EL (cell line): ENCODE measurements around the gene PRKCE.
"Not testable (repeated sequence)": the region's sequence is repeated elsewhere in the genome, so short reads cannot be mapped to it uniquely, and the experiment has no call there.

Experiments used
- DNase-seq: peaks from one replicate; pipeline ENCODE4 v3.0.0-alpha.2; 2016

PRKCE gene

DNA sequence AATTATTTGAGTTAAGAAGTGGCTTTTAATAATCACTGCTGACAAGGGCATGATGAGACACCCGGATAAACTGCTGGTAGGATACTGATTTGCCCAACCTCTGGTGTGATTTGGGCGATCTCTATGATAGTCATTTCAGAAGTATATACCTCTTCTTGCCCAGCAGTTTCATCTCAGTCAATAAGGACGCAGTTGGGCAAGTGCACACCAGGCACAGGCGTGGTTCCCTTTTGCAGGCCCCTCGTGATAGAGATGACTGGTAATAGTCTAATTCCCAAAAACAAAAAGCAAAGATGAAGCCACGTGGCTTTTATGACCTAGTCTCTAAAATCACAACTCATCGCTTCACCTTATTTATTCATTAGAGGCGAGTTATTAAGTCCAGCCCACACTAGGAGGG is 246.4 kb downstream of the PRKCE start:
- no peak for DNase-seq

DNA sequence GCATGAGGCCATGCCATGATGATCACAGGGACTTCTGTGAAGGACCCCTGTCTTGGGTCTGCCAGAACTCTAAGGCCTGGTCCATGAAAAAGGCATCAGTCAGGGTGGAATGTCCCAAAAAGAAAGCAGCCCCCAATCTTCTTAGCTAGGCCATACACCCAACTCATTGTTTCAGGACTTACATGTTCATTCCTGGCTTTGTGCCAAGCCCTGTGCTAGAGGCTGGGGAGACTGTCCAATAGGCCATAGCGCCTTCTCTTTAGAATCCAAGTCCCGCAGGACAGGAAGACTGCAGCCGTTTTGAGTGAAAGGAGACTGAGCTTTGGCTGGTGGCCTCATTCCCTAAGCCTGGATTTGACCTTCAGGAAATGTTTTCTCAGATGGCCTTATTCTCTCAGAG is 247.3 kb downstream of the PRKCE start:
- no peak for DNase-seq

DNA sequence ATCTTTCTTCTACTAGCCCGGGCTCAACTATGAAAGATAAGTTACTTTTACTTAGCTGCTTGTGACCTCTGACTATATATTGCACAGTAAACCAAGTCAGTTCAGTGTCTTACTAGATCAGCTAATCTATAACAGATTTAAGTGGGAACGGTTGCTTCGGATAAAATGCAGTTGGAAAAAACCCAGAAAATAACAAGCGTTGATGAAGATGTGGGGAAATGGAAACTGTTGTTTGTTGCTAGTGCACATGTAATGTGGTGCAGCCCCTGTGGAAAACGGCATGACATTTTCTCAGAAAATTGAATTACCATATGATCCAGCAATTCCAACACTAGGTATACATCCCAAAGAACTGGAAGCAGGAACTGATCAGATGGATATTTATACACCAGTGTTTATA is 248.5 kb downstream of the PRKCE start:
- DNase-seq = no peak

DNA sequence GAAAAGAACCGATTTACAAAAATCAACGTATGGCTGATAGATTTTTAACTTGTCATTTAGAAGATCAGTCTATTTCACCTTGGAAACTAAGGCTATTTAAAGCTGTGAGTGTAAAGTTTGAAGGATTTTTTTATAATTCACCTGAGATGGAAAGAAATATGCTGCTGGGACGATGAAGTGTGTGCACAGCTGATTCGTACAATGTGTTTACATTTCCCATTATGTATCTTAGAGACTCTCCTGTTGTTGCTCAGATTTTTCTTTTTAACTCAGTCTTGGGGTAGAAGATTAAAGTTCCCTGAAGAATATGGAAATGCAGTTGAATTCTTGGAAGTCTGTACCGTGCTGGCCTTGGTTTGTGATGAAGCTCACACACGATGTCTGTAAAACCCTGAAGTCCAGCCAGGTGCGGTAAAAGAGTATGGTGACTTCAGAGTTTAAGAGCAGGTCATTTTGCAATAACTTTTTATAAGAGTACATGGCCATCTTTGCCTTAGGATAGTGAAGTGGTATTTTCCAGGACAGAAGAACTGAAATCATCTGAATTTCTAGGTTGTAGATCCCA is 250.1 kb downstream of the PRKCE start:
- DNase-seq = no peak

DNA sequence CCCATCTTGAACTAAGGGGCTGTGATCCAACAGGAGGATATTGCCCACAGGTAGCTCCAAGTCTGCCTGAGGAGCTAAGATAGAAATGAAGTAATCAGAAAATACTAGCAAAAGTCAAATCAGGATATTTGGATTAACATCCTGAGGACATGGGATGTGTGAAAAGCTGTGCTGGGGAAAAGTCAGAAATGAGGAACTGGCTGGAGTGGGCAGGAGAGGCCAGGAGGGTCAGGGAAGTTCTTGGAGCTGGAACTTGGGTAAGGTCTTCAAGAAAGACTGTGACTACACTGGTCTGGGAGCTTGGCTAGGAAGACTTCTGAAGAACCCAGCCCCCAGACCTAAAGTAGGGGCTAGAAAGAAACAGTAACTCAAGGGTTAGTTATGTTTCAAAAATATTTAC is 250.9 kb downstream of the PRKCE start:
- DNase-seq = no peak

DNA sequence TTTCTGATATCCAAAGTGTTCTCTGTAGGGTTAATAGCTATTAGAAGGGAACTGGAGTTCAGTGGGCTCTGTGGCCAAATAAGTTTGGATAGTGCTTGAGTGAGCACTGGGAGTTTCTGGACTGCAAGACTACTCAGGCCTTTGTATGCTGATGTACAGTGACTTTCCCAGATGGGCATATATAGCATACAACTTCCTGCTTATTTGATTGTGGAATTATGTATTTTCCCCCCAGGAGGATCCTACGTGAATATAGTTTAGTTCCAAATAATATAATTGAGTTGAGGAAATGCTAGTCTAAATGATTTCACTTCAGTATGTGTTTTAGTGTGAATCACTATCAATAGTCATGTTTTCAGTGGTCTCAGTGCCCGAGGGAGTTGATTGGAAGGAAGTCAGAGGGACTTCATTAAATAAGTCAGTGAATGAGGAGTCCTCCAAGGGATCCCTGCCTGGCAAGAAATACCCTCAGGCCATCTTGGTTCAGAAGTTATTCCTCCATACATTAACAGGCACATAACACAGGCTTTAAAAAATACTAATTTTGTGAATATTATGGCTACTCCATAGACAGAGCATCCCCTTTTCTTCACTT is 251.4 kb downstream of the PRKCE start:
- peak; percentile 7 for DNase-seq

DNA sequence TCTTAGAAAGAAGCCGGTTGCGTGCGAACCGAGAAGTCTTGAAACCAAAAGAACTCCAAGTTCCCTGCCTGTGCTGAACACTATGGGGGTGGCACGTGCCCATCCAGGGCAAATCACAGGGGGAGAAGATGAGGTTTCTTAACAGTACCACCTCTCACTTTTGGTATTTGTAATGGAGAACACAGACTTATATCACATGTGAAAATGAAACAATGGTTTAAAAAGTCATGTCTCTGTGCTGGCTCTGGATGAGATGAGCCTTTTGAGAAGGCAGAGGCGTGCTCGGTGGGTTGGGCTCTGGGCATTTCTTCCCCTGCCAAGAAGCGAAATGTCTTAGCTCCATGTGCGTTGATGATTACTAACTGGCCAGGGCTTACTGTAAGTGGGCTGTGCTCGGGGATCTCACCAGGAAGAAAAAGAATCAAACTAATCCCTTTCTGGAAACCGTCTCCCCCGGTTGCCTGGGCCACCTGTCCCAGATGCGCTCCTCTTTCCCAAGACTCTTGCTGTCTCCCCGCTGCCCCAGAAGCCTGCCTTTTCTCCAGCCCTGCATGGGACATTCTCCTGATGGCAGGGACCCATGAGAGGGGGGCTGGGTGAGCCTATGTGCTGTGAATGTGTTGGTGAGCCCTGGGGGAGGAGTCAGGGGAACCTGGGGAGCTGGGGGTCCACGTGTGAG is 252.9 kb downstream of the PRKCE start:
- no peak for DNase-seq

DNA sequence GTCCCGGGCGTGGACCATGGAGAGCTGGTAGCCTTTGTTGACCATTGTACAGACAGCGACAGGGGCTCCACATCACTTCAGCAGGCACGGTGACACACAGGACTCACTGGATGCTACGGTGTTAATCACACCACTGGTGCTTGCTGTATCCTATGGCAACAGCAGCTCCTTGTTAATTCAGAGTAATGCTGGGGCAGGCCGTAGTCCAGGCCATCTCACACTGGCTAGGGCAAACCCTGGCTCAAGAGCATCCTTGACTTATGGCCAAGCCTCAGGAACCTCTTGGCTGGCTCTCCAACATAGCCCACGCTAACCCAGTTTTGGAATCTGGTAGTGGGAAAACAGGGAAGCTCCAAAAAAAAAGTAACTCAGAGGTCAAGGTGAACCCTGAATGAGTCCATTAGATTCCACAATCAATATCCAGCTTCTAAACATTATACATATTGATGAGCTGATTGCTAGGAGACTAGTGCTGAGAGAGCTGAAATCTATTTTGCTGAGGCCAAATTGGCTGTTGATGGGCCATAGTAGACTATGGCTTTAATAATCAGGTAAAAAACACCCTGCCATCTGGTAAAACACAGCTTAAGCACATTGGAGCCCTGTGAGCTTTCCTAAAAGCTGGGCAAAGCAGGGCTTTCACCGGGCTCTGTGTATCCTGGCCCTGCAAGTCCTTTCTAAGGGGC is 253.6 kb downstream of the PRKCE start:
- no peak for DNase-seq

DNA sequence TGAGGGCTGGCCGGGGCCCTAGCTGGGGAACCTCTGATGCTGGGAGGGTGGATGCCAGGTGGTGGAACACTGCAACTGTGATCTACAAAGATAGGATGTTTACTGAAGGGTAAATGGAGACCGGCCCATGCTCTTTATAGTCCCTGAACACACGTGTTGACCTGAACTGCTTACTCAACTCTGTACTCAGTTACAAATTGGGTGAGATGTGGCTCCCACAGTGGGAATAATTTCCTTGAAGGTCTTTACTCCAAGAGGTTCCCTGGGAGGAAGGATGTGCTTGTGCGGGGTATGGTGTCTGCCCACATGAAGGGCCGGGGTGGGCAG is 254.1 kb downstream of the PRKCE start:
- DNase-seq = no peak

DNA sequence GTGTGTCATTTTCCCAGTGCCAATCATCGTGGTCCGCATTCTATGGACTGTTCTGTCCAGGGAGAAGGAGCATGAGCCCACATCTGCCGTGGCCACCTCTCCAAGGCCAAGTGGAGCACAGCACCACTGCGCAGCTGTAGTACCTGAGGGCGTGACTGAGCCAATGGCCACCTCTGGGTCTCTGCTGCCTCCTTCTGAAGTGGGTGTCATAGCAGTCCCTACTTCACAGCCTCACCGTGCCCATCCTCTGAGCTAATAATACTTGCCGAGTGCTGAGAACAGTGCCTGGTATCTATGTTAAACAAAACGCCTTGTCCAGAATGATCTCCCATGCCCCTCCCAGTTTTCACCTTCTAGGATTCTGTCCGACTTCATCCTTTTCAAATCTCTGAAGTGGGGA is 256.1 kb downstream of the PRKCE start:
- DNase-seq = no peak

DNA sequence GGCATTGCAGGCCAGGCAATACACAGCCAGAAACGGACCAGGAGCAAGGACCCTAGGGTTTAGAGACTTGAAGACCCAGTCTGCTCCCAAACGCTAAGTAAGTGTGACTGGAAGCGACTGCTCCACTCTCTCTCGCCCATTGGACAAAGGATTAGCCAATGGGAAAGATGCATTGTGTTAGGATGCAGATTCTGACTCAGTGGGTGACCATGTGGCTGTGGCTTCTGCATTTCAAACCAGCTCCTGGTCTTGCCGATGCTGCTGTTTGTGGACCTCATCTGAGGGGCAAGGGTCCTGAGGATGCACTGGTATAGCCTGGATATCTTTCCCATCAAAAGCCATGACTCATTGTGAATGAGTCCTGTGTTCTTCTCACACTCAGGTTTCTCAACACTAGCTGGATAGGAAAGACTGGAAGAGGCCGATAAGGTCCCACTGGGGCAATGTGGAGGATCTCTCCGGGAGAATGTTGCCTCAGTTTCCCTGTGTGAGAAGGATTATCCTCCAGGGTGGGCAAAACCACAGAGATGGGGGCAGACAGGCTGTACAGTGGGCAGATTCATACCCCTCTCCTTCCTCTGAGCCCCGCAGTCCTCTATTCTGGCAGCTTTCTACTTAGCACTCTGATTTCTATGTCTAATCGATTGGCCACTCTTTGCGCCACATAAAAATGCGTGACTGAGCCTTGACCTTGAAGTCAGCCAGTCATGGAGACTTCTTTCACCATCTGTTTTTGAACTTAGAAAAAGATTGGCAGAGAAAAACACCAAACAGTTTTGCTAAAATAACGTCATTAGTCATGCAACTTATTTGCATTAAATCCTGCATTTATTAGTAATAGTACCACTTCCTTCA is 257.1 kb downstream of the PRKCE start:
- no peak for DNase-seq

DNA sequence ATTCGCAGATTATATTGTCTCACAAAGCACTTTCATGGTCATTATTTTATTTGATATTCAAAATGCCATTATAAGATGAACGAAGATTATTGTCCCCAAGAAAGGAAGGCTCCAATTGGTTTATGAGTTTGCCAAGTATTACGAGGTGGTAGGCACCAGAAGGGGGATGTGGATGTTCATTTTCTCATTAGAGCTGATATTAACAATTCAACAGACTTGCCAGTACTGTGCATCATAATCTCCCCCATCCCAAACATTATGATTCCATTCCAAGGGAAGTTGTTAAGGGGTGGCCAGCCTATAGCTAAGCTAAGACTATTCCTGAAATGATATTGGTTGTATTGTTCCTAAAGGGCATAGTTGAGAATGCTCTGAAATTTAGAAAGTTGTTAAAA is 257.7 kb downstream of the PRKCE start:
- DNase-seq = no peak

DNA sequence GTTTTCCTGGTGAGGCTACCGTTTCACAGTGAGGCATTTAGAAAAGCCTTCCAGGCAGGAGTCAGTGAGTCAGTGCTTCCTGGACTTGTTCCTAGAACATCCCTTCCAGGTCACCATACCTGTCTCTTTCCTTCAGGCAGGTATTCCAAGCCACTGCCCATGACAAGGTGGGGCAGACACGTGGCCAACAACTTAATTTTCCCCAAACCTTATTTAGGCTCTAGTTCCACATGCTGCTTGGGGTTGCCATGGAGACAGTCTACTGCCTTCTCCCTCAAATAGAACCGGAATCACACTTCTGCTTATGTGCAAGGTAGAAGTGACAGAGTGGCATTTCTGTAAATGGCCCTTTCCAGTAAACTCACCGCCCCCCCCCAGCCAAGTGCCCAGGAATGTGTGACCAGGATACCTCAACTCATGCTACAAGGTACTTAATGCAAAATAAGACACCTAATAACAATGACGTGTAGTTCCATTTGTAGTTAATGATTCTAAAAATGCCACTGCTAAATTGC is 258.3 kb downstream of the PRKCE start:
- no peak for DNase-seq

DNA sequence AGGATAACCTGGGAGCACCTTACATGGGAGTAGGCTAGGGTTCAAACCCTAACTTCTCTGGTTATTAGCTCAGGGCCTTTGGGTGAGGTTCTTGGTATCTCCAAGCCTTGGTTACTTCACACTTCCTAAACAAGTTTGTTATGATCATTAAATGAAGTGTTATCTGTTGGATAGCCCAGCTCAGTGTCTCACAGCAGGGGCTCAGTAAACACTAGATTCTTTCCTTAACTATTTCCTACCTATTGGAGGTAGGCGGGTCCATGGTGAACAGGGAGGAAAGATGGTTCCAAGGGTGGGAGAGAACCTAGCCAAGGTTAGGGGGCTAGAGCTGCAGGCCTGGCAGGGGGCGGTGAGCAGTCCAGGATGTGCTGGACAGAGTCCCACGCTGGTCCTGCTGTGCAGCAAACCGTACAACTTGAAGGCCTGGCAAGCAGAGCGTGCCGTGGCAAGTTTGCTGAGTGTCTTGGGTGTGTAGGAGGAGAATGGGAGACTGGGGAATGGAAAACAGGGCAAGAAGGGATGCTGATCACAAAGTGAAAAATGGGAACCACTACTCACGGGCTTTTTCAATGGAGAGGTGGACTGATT is 259.1 kb downstream of the PRKCE start:
- no peak for DNase-seq

DNA sequence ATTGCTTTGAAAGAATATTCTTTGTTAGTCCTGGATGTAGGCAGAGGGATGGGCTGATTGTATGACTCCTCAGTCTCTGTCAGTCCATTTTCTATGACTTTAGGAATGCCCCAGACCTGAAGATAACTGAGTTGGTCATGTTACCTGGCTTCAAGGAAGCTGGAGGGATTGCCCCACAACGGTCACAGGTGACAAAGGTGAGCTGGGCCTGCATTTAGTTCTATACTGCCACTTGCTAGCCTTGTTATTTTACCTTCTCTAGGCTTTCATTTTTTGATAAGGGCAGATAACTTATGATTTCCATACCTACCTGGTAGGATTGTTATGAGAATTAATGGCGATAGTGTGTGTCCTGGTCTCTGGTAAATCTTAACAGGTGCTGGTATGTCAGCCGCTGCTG is 260.1 kb downstream of the PRKCE start:
- no peak for DNase-seq

DNA sequence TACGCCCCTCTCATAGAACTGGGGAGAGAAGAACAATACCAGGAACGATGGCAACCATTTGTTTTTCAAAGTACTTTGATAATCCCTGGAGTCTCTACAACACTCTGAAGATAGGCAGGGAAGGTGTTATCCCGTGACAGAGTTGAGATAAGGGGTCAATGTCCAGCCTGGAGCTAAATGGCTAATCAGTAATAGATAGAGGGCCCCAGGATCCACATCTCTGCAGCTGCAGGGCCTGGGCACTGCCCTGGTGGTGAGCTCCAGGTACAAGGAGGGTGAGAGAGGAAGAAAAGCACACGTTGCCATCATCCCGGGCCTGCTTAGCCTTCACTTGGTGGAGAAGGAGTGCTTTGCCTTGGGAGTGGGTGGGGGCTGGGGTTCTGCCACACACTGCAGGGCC is 260.6 kb downstream of the PRKCE start:
- DNase-seq = no peak

DNA sequence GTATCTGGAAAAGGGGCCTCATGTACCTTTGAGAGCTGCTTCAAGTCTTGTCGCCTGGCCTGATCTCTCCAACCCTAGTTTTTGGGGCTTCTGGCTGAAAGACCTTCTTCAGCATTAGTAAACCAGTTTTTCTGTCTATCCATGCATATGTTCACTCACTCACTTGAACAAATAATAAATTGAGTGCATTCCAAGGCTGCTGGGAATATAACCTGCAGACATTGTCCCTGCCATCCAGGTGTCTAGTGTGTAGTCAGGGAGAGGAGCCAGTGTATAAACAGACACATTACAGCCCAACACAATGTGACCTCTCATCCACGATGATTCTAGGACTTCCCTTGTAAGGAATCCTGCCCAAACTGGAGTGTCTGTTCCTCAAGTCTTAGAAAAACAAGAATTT is 262.1 kb downstream of the PRKCE start:
- no peak for DNase-seq

DNA sequence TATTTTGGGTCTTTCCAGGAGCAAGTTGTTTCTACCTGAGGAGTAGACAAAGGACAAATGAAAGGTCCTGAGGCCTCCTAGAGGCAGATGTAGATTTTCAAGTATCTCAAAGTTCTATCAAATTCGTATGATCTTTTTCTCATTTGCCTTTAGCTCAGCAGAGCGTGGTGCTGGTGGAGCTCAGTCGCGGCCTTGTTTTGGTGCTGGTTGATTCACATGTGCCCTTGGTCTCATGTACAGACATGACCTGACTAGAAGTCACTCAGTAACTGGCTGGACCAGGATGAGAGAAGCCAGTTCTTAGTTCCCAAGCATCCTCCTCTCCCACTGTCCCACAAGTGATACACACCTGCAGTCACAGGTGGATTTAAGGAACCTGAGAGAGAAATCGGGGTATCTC is 264.0 kb downstream of the PRKCE start:
- DNase-seq = no peak

DNA sequence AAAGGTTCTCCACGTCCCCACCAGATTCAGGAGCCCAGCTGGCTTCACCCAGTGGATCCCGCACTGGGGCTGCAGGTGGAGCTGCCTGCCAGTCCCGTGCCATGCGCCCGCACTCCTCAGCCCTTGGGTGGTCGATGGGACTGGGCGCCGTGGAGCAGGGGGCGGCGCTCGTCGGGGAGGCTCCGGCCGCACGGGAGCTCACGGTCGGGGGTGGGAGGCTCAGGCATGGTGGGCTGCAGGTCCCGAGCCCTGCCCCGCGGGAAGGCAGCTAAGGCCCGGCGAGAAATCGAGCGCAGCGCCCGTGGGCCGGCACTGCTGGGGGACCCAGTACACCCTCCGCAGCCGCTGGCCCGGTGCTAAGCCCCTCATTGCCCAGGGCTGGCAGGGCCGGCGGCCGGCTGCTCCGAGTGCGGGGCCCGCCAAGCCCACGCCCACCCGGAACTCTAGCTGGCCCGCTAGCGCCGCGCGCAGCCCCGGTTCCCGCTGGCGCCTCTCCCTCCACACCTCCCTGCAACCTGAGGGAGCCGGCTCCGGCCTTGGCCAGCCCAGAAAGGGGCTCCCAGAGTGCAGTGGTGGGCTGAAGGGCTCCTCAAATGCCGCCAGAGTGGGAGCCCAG is 266.2 kb downstream of the PRKCE start:
- DNase-seq = not testable (repeated sequence)

DNA sequence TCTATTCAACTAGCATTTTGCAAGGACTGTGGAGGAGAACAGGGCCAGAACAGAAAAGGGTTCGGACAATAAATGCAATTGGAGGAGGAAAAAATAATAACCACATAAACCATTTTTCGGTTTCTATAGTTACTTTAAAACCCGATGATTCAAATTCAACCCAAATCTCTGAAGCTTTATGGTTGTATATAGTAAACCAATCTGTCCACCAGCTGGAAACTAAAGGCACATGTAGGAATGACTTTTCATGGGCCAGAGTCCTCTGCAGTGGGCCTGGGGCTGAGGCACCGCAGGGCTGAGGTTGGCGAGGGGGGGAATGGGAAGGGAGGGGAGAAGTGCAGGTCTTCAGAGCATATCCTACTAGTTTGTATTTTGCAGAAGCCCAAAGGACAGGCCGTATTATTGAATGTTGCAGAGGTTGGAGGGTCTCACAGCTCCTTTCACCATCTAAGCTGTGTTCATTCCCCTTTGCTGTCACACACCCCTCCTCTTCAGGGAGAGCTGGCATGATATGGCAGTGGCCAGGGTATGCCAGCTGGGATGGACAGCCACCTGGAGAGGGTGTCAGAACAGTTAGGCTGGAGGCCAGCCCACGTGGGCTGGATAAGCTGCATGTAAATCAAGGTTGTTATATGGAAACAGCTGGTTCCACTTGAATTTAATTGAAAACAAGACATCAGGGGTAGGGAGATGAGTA is 267.1 kb downstream of the PRKCE start:
- no peak for DNase-seq

DNA sequence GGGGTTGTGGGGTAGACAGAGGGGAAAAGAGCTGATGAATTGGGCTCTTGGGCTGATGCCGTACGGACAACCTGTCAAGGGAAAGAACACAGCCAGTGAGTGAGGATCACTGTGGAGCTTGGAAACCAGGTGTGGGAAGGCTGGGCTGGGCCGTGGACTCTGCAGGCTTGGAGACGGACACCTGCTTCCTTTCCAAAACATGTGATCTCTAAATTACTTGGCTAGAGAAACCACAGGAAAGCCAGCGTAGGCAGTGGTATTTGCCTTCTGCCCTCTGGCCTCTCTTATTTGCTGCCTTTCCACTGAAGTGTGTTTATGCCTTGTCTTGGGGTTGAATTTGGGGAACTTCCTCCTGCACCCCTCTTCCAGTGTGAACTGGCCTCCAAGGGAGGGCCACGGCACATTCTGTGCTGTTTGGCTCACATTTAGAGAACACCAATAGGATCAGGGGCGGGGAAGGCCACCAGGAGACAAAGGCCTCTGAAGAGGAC is 267.7 kb downstream of the PRKCE start:
- DNase-seq = no peak

DNA sequence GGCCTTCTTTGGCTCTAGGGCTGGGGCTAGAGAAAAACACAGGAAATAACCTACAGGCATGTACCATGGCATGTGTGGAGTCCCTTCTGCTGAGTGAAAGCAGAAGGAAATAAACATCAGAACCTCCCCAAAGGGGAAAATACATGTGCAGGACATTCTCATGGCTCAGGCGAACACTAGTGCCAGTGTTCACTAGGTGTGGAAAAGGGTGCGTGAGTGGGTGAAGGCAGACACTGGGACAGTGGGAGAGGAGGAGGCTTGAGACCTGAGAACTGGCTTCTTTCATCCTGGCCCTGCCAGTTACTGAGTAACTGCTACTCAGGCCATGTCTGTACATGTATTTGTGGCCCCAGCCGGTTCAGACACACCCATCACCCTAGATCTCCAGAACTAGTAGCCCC is 268.2 kb downstream of the PRKCE start:
- no peak for DNase-seq
